GOT3 (cell line): ENCODE results near the gene PLCG1.

Experiments used
- DNase-seq: peaks from one replicate; lab custom pipeline; 2025; ENCODE audit warnings: mixed read lengths; lab: John Stamatoyannopoulos, UW

Gene PLCG1

GRCh38 chr20:41167118-41167470 is 29.8 kb downstream of the PLCG1 start:
- DNase-seq: no peak

- DNase-seq: no peak
Observed at GRCh38 chr20:41167481-41168253, 30.3 kb downstream of the PLCG1 start.

- DNase-seq: no peak
Observed at GRCh38 chr20:41168281-41169161, 31.2 kb downstream of the PLCG1 start.

GRCh38 chr20:41169162-41169690 is 31.9 kb downstream of the PLCG1 start:
- DNase-seq: no peak

- DNase-seq: no peak
Observed at GRCh38 chr20:41169791-41170351, 32.5 kb downstream of the PLCG1 start.

GRCh38 chr20:41170386-41171105 is 33.2 kb downstream of the PLCG1 start:
- DNase-seq: no peak

- DNase-seq: no peak
Observed at GRCh38 chr20:41171736-41172295, 34.5 kb downstream of the PLCG1 start.

- DNase-seq: no peak
Observed at GRCh38 chr20:41172296-41173140, 35.2 kb downstream of the PLCG1 start.

- peak; percentile 34 for DNase-seq
Observed at GRCh38 chr20:41173161-41173721, 35.9 kb downstream of the PLCG1 start.

GRCh38 chr20:41173791-41174341 is 36.5 kb downstream of the PLCG1 start:
- no peak for DNase-seq

- no peak for DNase-seq
Observed at GRCh38 chr20:41174373-41174772, 37.0 kb downstream of the PLCG1 start.

- no peak for DNase-seq
Observed at GRCh38 chr20:41174782-41175181, 37.4 kb downstream of the PLCG1 start.

- no peak for DNase-seq
Observed at GRCh38 chr20:41175201-41175651, 37.9 kb downstream of the PLCG1 start.

GRCh38 chr20:41175727-41176330 is 38.5 kb downstream of the PLCG1 start:
- no peak for DNase-seq

- no peak for DNase-seq
Observed at GRCh38 chr20:41176711-41177552, 39.6 kb downstream of the PLCG1 start.

- peak; percentile 75 for DNase-seq
Observed at GRCh38 chr20:41177636-41178035, 40.3 kb downstream of the PLCG1 start.

- DNase-seq: no peak
Observed at GRCh38 chr20:41178495-41178894, 41.2 kb downstream of the PLCG1 start.

GRCh38 chr20:41178904-41179432 is 41.6 kb downstream of the PLCG1 start:
- DNase-seq: no peak
